ENCODE results near the gene SELENOP. TPM values are rescaled to one million over a fixed set of nuclear protein-coding genes. Genes with fewer than 3 reads are reported as not detected.

SELENOP gene
- 4.9 and 7.4 TPM in 2 replicates for total RNA-seq

GRCh38 chr5:42811591-42812446 is at the start of gene SELENOP:
TSS of gene SELENOP (minus strand) at chr5:42811892. CDS start at chr5:42808353, 3,539 bp downstream.

GRCh38 chr5:42756606-42757601 is 54.8 kb downstream of the SELENOP start, which contains the start of gene CCDC152:
TSS of gene CCDC152 (plus strand) at chr5:42756818. CDS start at chr5:42759122, 2,304 bp downstream.

Other genes with a start within 250 kb of the SELENOP start
- gene CCDC152, start 55.1 kb downstream of the SELENOP start, total RNA-seq = 0.33 and 0.86 TPM in 2 replicates
- 5.4 and 6.2 TPM in 2 replicates for gene ANXA2R, start 228.4 kb upstream of the SELENOP start, total RNA-seq

Measured in vein endothelial cell (primary cell).